ENCODE measurements around the gene KIRREL3.

Gene KIRREL3

GRCh38 chr11:126542334-126543015 is 458.1 kb downstream of the KIRREL3 start:
- DNase-seq (ENCODE audit: low read depth), result no peak
- H3K4me3 ChIP-seq (ENCODE audit: control insufficient read depth, low read depth, low read length), result no peak overlapping the region
- TF ChIP-seq, protein P1, sequence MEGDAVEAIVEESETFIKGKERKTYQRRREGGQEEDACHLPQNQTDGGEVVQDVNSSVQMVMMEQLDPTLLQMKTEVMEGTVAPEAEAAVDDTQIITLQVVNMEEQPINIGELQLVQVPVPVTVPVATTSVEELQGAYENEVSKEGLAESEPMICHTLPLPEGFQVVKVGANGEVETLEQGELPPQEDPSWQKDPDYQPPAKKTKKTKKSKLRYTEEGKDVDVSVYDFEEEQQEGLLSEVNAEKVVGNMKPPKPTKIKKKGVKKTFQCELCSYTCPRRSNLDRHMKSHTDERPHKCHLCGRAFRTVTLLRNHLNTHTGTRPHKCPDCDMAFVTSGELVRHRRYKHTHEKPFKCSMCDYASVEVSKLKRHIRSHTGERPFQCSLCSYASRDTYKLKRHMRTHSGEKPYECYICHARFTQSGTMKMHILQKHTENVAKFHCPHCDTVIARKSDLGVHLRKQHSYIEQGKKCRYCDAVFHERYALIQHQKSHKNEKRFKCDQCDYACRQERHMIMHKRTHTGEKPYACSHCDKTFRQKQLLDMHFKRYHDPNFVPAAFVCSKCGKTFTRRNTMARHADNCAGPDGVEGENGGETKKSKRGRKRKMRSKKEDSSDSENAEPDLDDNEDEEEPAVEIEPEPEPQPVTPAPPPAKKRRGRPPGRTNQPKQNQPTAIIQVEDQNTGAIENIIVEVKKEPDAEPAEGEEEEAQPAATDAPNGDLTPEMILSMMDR (IDR thresholded peaks at IDR 0.05; ENCODE audit: control insufficient read depth, insufficient read depth, low read depth, low read length, missing control alignments), result no peak

GRCh38 chr11:126538071-126538470 is 462.5 kb downstream of the KIRREL3 start:
- DNase-seq (ENCODE audit: low read depth), result no peak
- H3K4me3 ChIP-seq (ENCODE audit: control insufficient read depth, low read depth, low read length), result no peak overlapping the region
- TF ChIP-seq, protein P1 (IDR thresholded peaks at IDR 0.05; ENCODE audit: control insufficient read depth, insufficient read depth, low read depth, low read length, missing control alignments), result no peak

GRCh38 chr11:126537492-126537891 is 463.1 kb downstream of the KIRREL3 start:
- DNase-seq (ENCODE audit: low read depth), result no peak
- H3K4me3 ChIP-seq (ENCODE audit: control insufficient read depth, low read depth, low read length), result no peak overlapping the region
- TF ChIP-seq, protein P1 (IDR thresholded peaks at IDR 0.05; ENCODE audit: control insufficient read depth, insufficient read depth, low read depth, low read length, missing control alignments), result no peak

DNA sequence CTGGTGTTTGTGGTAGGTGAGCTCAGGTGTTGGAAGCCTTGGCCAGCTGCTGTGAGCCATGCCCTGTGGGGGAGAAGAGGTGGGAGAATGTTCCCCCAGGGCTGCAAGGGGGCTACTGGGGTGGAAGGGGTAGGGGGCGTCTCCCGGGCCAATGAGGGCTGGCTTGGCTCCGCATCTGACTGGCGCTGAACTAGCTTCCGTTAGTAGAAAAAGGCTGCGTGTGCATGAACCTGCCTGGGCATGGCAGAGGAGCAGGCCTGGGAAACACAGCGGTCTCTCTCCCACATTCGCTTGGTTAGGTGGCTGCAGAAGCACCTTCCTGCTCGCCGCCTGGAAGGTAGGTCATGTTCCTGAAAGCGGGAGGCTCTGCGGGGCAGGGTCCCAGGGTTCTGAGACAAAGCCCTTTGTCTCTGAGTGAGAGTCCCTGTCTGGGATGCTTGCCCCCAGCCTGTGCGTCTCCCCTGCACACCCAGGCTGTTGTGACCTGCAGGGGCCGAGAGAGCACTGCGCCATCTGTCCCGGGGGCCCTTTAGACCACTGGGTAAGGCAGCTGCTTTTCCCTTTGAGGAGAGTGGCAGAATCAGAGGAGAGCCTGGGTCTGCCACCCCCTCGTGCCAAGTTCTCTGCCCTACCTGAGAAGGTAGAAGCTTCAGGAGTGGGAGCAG is 466.3 kb downstream of the KIRREL3 start:
- no peak for DNase-seq (ENCODE audit: low read depth)
- H3K4me3 ChIP-seq (ENCODE audit: control insufficient read depth, low read depth, low read length), result no peak overlapping the region
- TF ChIP-seq, protein P1 (IDR thresholded peaks at IDR 0.05; ENCODE audit: control insufficient read depth, insufficient read depth, low read depth, low read length, missing control alignments), result no peak

DNA sequence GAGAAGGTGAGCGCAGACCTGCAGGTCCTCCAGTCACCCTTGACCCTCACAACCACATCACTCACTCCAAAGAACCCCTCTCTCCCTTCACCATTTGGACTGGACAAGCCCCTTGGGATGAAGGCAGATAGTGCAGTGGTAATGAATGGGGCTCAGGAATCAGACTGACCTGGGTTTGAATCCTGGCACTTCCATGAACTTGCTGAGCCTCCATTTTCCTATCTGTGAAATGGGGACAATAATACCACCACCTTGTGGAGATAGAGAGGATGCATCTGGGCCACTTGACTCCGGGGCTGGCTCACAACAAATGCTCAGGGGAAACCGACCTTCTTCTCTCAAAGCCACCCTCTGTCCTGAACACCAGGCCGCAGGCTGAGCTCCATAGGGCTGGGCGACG is 467.0 kb downstream of the KIRREL3 start:
- DNase-seq (ENCODE audit: low read depth), result no peak
- no peak overlapping the region for H3K4me3 ChIP-seq (ENCODE audit: control insufficient read depth, low read depth, low read length)
- TF ChIP-seq, protein P1 (IDR thresholded peaks at IDR 0.05; ENCODE audit: control insufficient read depth, insufficient read depth, low read depth, low read length, missing control alignments), result no peak

GRCh38 chr11:126530416-126530815 is 470.2 kb downstream of the KIRREL3 start:
- no peak overlapping the region for H3K4me3 ChIP-seq (ENCODE audit: control insufficient read depth, low read depth, low read length)
- no peak for DNase-seq (ENCODE audit: low read depth)
- TF ChIP-seq, protein P1 (IDR thresholded peaks at IDR 0.05; ENCODE audit: control insufficient read depth, insufficient read depth, low read depth, low read length, missing control alignments), result no peak
